ENCODE results near the gene TESK2.
"Not testable (repeated sequence)": the region's sequence is repeated elsewhere in the genome, so short reads cannot be mapped to it uniquely, and the experiment has no call there.

TESK2 gene

DNA sequence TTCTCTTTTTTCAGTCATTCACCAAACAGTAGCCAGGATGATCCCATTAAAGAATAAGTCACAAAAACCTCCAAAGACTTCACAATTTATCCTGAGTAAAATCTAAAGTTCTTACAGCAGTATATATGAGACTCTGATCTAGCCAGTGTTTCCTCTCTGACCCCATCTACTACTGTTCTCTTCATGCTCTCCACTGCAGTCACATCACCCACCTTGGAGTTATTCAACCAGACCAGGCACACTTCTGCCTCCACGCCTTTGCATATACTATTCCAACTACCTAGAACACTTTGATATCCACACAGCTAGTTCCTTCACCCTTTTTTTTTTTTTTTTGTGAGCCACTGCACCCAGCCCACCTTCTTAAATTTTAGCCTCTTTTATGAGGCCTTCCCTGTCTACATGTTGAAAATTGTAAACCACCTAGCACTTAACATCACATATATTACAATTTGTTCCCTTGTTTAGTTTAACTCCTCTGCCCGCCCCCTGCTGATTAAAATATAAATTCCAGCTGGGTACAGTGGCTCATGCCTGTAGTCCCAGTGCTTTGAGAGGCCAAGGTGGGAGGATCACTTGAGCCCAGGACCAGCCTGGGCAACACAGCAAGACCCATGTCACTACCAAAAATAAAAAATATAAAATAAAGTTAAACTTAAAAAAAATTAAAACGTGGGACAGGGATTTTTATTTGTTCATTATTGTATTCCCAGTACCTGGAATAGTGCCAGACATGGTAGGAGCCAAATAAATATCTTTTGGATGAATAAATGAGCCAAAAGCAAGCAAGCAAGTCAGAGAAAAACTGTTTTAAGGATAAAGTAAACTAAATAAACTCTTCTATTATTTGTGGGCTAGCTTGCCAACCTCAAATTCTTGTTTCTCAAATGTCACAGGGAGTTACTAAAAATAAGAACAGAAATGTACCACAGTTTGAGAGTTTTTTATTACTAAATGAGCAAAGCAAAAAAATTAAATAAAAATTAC lies 115.6 kb downstream of the TESK2 start:
- no peak for DNase-seq (ENCODE audit: low read depth)

GRCh38 chr1:45373573-45373972 lies 117.4 kb downstream of the TESK2 start:
- DNase-seq (ENCODE audit: low read depth) = no peak

- no peak for DNase-seq (ENCODE audit: low read depth)
Measured at GRCh38 chr1:45370575-45370974, 120.4 kb downstream of the TESK2 start.

- DNase-seq (ENCODE audit: low read depth) = no peak
Measured at GRCh38 chr1:45365051-45365450, 125.9 kb downstream of the TESK2 start.

DNA sequence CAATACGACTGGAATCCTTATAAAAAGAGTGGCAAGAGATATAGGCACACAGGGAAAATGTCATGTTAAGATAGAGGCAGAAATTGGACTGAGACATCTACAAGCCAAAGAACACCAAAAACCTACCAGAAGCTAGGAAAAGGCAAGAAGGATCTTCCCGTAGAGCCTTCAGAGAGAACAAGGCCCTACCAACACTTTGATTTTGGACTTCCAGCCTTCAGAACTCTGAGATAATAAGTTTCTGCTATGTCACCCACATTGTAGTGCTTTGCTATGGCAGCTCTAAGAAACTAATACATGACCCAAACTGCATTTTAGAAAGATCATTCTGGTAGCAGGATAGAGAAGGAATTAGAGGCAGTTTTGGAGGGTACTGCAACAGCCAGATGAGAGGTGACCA lies 126.7 kb downstream of the TESK2 start:
- no peak for DNase-seq (ENCODE audit: low read depth)

GRCh38 chr1:45360981-45361380 lies 130.0 kb downstream of the TESK2 start:
- not testable (repeated sequence) for DNase-seq (ENCODE audit: low read depth)

- DNase-seq (ENCODE audit: low read depth) = no peak
Measured at GRCh38 chr1:45359882-45360513, 131.0 kb downstream of the TESK2 start.

DNA sequence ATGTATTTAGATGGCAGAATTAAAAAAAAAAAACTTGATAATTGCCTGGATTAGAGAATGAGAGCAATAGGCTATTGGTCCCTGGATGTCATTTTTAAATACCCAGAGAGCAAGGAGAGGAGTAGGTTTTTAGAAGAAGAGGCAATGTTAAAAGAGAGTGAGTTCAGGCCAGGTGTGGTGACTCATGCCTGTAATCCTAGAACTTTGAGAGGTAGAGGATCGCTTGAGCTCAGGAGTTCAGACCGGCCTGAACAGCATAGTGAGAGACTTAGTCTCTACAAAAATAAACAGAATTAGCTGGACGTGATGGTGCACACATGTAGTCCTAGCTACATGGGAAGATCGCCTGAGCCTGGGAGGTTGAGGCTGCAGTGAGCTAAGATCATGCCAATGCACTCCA lies 134.8 kb downstream of the TESK2 start:
- no peak for DNase-seq (ENCODE audit: low read depth)

DNA sequence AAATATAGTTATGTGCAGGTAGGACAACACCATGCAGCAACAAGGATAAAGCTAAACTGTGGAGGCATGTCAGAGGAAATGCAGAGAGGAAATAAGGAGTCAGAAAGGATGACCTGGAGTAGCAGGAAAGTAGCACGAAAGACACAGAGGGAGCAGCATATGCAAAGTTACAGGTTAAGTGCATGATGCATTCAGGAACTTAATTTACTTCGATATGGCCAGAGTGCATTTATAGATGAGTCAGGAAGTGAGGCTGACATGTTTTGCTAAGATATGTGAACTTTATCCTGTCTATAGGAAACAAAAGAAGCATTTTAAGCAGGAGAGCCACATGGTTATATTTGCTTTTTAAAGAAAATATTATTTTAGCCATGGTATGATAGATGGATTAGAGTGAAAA lies 135.3 kb downstream of the TESK2 start:
- DNase-seq (ENCODE audit: low read depth) = no peak

DNA sequence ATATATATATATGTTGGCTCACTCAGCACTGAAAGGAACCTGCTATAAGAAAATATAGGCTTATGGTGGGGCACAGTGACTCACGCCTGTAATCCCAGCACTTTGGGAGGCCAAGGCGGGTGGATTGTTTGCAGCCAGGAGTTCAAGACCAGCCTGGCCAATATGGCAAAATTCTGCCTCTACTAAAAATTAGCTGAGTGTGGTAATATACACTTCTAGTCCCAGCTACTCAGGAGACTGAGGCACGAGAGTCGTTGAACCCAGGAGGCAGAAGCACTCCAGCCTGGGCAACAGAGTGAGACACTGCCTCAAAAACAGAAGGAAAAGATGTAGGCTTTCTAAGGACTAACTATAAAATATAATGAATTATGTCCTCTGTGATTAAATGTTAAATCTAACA lies 136.1 kb downstream of the TESK2 start:
- DNase-seq (ENCODE audit: low read depth) = no peak

GRCh38 chr1:45353685-45354084 lies 137.3 kb downstream of the TESK2 start:
- no peak for DNase-seq (ENCODE audit: low read depth)

GRCh38 chr1:45351508-45351907 lies 139.5 kb downstream of the TESK2 start:
- DNase-seq (ENCODE audit: low read depth) = no peak

- no peak for DNase-seq (ENCODE audit: low read depth)
Measured at GRCh38 chr1:45348966-45349677, 141.8 kb downstream of the TESK2 start.

DNA sequence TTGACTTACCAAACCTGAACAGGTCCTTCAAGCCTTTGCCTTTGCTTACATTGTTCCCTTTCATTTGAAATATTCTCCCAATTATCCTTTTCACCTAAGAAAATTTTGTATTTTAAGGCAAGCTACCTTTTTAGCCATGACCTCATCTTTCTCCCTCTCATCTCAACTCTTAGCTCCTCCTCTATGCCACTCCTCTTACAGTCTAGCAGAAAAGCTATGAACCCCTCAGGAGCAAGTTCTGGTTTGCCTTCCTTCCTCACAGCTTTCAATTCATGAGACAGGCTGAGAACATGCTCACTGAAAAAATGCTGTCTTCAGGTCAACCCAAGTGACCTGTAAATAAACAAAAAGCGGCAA lies 142.4 kb downstream of the TESK2 start:
- DNase-seq (ENCODE audit: low read depth) = no peak

DNA sequence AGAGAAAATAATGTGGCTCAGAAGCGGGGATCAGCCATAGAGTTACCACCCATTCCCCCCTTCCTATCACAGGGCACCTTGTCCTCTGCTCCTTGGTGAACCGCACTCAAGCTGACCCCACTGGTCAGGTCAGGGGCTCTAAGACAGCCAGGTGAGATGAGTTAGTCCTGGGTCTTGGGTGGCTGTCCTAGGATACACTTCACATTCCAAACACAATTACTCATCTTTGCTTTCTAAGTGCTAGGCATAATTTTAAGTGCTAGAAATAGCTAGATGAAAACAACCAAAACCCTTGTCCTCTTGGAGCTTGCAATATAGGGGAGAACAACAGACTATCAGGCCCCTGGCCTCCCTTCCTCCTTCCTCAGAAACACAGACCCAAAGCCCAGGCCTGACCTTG lies 142.9 kb downstream of the TESK2 start:
- no peak for DNase-seq (ENCODE audit: low read depth)

GRCh38 chr1:45346473-45346872 lies 144.5 kb downstream of the TESK2 start:
- no peak for DNase-seq (ENCODE audit: low read depth)

DNA sequence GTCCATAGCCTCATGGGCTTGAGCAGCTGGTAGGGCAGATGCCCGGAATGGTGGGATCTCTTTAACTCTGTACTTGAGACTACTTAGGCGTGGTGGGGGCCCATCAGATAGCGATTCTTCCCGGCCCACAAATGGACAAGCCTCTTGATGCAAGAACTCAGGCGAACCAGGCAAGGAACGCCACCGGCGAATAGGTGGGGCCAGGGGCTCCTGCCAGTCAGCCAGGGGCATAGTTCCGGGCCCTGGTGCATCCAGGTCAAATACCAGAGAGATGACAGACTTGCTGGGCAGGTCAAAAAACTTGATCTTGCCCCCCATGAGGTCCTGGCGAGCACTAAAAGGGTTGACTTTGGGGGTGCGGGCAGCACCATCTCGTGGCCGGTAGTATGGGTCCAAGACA lies 145.9 kb downstream of the TESK2 start:
- DNase-seq (ENCODE audit: low read depth) = no peak

GRCh38 chr1:45344499-45344898 lies 146.5 kb downstream of the TESK2 start:
- no peak for DNase-seq (ENCODE audit: low read depth)

- no peak for DNase-seq (ENCODE audit: low read depth)
Measured at GRCh38 chr1:45340816-45341466, 150.0 kb downstream of the TESK2 start.

DNA sequence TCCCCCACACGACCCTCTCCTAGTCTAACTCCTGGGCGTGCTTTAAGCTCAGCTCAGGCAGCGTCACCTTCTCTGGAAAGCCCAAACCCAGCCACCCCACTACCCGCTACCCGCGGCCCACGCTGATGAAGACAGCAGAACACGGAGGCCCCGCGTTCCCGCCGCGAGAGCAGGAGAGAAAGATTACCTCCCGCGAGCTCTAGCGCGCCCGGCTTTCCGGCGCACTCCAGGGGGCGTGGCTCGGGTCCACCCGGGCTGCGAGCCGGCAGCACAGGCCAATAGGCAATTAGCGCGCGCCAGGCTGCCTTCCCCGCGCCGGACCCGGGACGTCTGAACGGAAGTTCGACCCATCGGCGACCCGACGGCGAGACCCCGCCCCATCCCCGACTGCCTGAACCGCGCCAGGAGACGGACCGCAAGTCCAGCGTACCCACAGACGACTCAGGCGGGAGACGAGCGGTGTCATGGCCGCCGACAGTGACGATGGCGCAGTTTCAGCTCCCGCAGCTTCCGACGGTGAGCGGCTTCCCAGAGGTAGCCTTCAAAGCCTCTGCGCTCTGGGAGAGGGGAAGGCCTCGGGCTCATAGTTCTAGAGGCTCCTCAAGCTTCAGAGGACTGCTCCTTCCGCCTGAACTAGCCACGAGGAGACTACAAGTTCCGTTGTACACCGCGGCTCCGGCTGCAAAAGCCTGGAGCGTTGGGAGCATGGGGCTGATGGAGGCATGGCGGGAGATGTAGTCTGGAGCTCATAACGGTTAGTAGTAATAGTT lies 151.0 kb downstream of the TESK2 start, which contains the start of the genes MUTYH and TOE1:
Gene MUTYH (minus strand): TSS at position 652 of the 770 bp plus-strand sequence. CDS start 5,935 bp downstream, outside the sequence.
Gene TOE1 (plus strand): TSS at position 382 of the 770 bp plus-strand sequence. CDS start 83 bp downstream, at position 465.
- DNase-seq (ENCODE audit: low read depth) = peak; percentile 51

DNA sequence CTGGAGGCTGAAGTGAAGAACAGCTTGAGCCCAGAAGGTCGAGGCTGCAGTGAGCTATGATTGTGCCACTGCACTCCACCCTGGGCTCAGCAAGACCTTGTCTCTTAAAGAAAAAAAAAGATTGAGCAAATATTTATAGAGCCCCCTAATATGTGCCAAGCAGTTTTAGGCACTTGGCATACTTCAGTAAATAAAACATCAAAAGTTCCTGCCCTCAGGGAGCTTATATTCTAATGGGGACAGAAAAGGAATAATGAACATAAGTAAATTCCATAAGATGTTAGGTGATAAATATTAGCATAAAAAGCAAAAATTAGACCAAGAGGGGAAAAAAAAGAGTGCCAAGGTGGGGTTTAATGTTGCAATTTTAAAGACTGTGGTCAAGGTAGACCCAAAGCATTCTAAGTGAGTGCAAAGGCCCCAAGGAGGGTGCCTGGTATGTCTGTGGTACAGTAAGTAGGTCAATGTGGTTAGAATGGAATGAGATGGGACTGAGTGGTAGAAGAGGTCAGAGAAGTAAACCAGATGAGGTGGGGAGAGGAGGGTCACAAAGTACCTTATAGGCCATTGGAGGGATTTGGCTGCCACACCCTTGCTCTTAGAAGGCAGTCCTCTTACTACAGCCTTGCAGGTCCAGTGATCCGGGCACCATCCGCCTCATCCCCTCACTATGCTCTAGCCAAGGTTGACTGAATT lies 153.2 kb downstream of the TESK2 start:
- DNase-seq (ENCODE audit: low read depth) = no peak
